ENCODE results near the gene FAM117B.

- no peak for TF ChIP-seq POLR2A (IDR thresholded peaks at IDR 0.05; ENCODE audit: low read length)
- TF ChIP-seq GATA1 (IDR thresholded peaks at IDR 0.05; ENCODE audit: low read depth, low read length) = no peak
Measured at GRCh38 chr2:202682274-202682673, 47.5 kb downstream of the FAM117B start.
